GM21786 (cell line): ENCODE results near the gene TLE2.
A peak's percentile ranks its signal among the peaks of the same experiment; 100 is the strongest.

ENCODE experiments used
- ATAC-seq: cut with Tn5 transposase; IDR thresholded peaks from one replicate; pipeline ENCODE4 v1.9.1; 2021; ENCODE audit not compliant: unreplicated experiment

The TLE2 gene

GRCh38 chr19:2962018-2962670, 66.9 kb downstream of the TLE2 start:
- ATAC-seq: no peak

GRCh38 chr19:2960120-2960519, 69.0 kb downstream of the TLE2 start:
- ATAC-seq: no peak

- no peak for ATAC-seq
These were observed 71.9 kb downstream of the TLE2 start for GRCh38 chr19:2957160-2957559.

GRCh38 chr19:2952953-2953481, 76.1 kb downstream of the TLE2 start:
- ATAC-seq: no peak

GRCh38 chr19:2950286-2951124, 78.6 kb downstream of the TLE2 start:
- peak; percentile 96 for ATAC-seq

- ATAC-seq: no peak
These were observed 79.2 kb downstream of the TLE2 start for GRCh38 chr19:2949939-2950285.
